Hepatocyte (in vitro differentiated cells): Measurements from ENCODE around the gene TMEM165. TPM values are rescaled to one million over a fixed set of nuclear protein-coding genes. Genes with fewer than 3 reads are reported as not detected.

Experiments
- DNase-seq: peaks from one replicate; pipeline ENCODE4 v3.0.0-alpha.2; 2016; ENCODE audit warnings: low spot score
- H2AFZ ChIP-seq: fragments of 200-600 bp; sonication (generic); 2 replicates; pipeline ENCODE4 v1.6.0; 2016; ENCODE audit warnings: antibody characterized with exemption, mild to moderate bottlenecking
- H3K27ac ChIP-seq: fragments of 200-600 bp; sonication (generic); 2 replicates; pipeline ENCODE4 v1.5.1; 2016; ENCODE audit warnings: mild to moderate bottlenecking
- H3K27me3 ChIP-seq: fragments of 200-600 bp; sonication (generic); 2 replicates; pipeline ENCODE4 v1.6.1; 2016
- H3K36me3 ChIP-seq: fragments of 200-600 bp; sonication (generic); replicated peaks from 2 replicates; pipeline ENCODE4 v1.5.1; 2016; ENCODE audit warnings: low read depth; ENCODE audit not compliant: insufficient read depth
- H3K4me1 ChIP-seq: fragments of 200-600 bp; sonication (generic); 2 replicates; pipeline ENCODE4 v1.5.1; 2016; ENCODE audit warnings: mild to moderate bottlenecking, moderate library complexity; ENCODE audit not compliant: insufficient read depth
- H3K4me2 ChIP-seq: fragments of 200-600 bp; sonication (generic); 2 replicates; pipeline ENCODE4 v1.6.0; 2016
- H3K4me3 ChIP-seq: fragments of 200-600 bp; sonication (generic); 2 replicates; pipeline ENCODE4 v1.5.1; 2016; ENCODE audit warnings: mild to moderate bottlenecking
- H3K79me2 ChIP-seq: fragments of 200-600 bp; sonication (generic); 2 replicates; pipeline ENCODE4 v1.6.0; 2017; ENCODE audit warnings: mild to moderate bottlenecking
- H3K9me2 ChIP-seq: fragments of 200-600 bp; sonication (generic); replicated peaks from 2 replicates; pipeline ENCODE4 v1.6.0; 2017; ENCODE audit warnings: mild to moderate bottlenecking; ENCODE audit not compliant: insufficient read depth
- H3K9me3 ChIP-seq: fragments of 200-600 bp; sonication (generic); 2 replicates; pipeline ENCODE4 v1.5.1; 2016; ENCODE audit warnings: low read depth, mild to moderate bottlenecking
- H4K20me1 ChIP-seq: fragments of 200-600 bp; sonication (generic); 2 replicates; pipeline ENCODE4 v1.6.0; 2016; ENCODE audit warnings: mild to moderate bottlenecking; ENCODE audit not compliant: insufficient read depth, poor library complexity, severe bottlenecking
- EZH2 ChIP-seq: fragments of 200-600 bp; sonication (generic); IDR thresholded peaks from 2 replicates; pipeline ENCODE4 v1.6.1; 2016; ENCODE audit warnings: antibody characterized with exemption, mild to moderate bottlenecking, borderline replicate concordance
- EZH2phosphoT487 ChIP-seq: fragments of 200-600 bp; sonication (generic); IDR thresholded peaks from one replicate; pipeline ENCODE4 v1.6.1; 2018; ENCODE audit warnings: antibody characterized with exemption, mild to moderate bottlenecking, low read depth, moderate library complexity; ENCODE audit not compliant: unreplicated experiment, severe bottlenecking
- WGBS: methylation state at CpG from one replicate; pipeline ENCODE4 v1.1.6; 2016; ENCODE audit warnings: low lambda C conversion rate; ENCODE audit errors: missing lambda C conversion rate; 5-methylcytosine and 5-hydroxymethylcytosine counted together
- polyA plus RNA-seq: library from polyadenylated mRNA; unstranded; fragments of >200 nt; fragmentation: Nextera tagmentation; extraction: Ambion mirVana; gene quantifications from 2 replicates; pipeline ENCODE4 v1.2.1, GENCODE V29; 2016
- total RNA-seq: library from RNA; depleted of rRNA; stranded (reverse); fragments of >200 nt; gene quantifications from 2 replicates; pipeline ENCODE4 v1.2.3, GENCODE V29; 2014
- TF ChIP-seq, protein P1 (sequence below): fragments of 200-600 bp; sonication (generic); IDR thresholded peaks from 2 replicates; pipeline ENCODE4 v1.5.1; 2016; ENCODE audit warnings: antibody characterized with exemption, mild to moderate bottlenecking; ENCODE audit not compliant: poor library complexity

The TMEM165 gene
- total and polyA plus RNA-seq, 2 experiments from 2014 or later = 152 to 160 TPM

DNA sequence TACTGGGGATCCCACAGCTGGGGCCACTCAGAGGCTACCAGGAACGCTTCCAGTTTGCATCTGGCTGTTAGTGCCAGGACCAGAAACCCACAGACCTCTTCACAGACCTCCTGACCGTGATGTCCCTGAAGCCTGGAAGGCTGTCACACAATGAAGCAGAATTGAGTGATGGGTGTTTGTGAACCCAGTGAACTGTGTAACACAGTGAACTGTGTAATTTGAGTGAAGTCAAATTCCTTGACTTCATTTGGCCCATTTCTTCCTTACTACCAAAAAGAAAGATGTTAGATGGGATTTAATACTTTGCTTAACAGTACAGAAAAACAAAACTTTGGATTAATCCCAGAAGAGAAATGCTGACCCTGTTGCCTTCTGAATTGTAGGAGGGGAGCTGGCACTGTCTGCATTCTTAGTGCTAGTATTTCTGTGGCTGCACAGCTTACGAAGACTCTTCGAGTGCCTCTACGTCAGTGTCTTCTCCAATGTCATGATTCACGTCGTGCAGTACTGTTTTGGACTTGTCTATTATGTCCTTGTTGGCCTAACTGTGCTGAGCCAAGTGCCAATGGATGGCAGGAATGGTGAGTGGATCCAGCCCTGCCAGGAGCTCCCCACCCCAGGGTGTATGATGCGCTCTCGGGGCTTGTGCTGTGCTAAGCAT lies 31.9 kb upstream of the TMEM165 start:
- no peak for DNase-seq
- no peaks in the 10 kb centered on the region for H3K9me2 ChIP-seq
- WGBS = 95% methylated on average over 9 of the region's 9 CpGs
- no peak overlapping the region for H3K27ac ChIP-seq
- no peaks in the 10 kb centered on the region for H3K79me2 ChIP-seq
- peaks cover 8% of the 10 kb centered on the region for H3K4me1 ChIP-seq
- H4K20me1 ChIP-seq = no peaks in the 10 kb centered on the region
- no peaks in the 10 kb centered on the region for H3K27me3 ChIP-seq
- no peak overlapping the region for H2AFZ ChIP-seq
- TF ChIP-seq EZH2phosphoT487 = no peak
- H3K4me3 ChIP-seq = no peak overlapping the region
- no peaks in the 10 kb centered on the region for H3K9me3 ChIP-seq
- no peak overlapping the region for H3K4me2 ChIP-seq
- no peaks in the 10 kb centered on the region for H3K36me3 ChIP-seq

DNA sequence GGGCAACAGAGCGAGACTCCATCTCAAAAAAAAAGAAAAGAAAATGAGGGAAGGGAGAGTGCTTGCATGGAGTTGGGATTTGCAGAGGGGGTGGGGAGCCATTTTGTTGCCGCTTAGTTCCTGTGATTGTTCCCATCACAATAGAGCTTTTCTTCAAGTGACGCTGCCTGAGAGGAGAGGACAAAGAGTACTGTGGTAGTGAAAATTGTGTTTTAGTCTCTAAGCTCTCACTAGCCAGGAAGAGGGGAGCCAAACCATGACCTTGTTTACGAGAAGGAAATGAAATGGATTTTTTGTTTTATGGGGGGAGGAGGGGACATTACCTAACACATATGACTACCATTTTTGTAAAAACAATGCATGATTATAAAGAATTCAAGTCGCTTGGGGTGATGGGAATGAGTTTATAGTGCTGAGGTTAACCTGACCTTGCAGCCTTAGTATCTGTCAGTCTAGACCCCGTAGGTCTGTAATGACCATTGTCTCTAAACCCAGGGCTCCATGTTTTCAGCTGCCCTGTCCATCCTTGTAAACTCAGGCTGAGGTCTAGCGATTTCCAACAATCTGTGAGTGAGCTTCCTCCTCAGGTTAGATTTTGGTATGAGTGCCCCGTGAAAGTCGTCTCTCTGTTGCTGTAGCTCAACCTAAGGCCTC lies 30.9 kb upstream of the TMEM165 start:
- TF ChIP-seq EZH2phosphoT487 = no peak
- TF ChIP-seq EZH2 = no peak
- TF ChIP-seq, protein P1, sequence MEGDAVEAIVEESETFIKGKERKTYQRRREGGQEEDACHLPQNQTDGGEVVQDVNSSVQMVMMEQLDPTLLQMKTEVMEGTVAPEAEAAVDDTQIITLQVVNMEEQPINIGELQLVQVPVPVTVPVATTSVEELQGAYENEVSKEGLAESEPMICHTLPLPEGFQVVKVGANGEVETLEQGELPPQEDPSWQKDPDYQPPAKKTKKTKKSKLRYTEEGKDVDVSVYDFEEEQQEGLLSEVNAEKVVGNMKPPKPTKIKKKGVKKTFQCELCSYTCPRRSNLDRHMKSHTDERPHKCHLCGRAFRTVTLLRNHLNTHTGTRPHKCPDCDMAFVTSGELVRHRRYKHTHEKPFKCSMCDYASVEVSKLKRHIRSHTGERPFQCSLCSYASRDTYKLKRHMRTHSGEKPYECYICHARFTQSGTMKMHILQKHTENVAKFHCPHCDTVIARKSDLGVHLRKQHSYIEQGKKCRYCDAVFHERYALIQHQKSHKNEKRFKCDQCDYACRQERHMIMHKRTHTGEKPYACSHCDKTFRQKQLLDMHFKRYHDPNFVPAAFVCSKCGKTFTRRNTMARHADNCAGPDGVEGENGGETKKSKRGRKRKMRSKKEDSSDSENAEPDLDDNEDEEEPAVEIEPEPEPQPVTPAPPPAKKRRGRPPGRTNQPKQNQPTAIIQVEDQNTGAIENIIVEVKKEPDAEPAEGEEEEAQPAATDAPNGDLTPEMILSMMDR = no peak
- 91% methylated on average over 9 of the region's 9 CpGs for WGBS
- no peak overlapping the region for H2AFZ ChIP-seq
- H3K9me3 ChIP-seq = no peaks in the 10 kb centered on the region
- peaks cover 8% of the 10 kb centered on the region for H3K4me1 ChIP-seq
- H3K79me2 ChIP-seq = no peaks in the 10 kb centered on the region
- no peaks in the 10 kb centered on the region for H4K20me1 ChIP-seq
- no peak overlapping the region for H3K27ac ChIP-seq
- no peak for DNase-seq
- no peak overlapping the region for H3K4me3 ChIP-seq
- no peaks in the 10 kb centered on the region for H3K36me3 ChIP-seq
- H3K4me2 ChIP-seq = no peak overlapping the region
- no peaks in the 10 kb centered on the region for H3K9me2 ChIP-seq
- H3K27me3 ChIP-seq = no peaks in the 10 kb centered on the region

DNA sequence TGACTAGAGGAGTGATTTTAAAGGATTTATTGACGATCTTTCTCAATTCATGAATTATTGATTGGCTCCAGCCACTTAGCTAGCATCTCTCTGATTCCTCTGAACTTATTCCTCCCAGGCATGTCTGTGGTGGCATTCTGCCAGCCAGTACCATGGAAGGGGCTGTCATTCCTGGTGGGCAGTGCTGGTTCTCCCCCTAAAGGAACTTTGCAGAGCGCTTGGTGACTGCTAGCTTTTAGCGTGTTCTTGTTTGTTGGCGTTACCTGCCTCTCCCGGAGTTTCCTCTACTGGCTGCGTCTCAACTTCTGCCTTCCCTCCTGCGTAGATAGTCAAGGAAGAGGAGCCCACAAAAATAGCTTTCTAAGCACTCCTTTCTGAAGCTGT lies 30.4 kb upstream of the TMEM165 start:
- Histone ChIP-seq H3K79me2 (no peaks in the 10 kb centered on the region), H3K9me3 (no peaks in the 10 kb centered on the region), H3K27me3 (no peaks in the 10 kb centered on the region), H3K4me1 (peaks cover 8% of the 10 kb centered on the region), H3K36me3 (no peaks in the 10 kb centered on the region), H3K9me2 (no peaks in the 10 kb centered on the region), H4K20me1 (no peaks in the 10 kb centered on the region), H3K27ac (no peak overlapping the region), H2AFZ (no peak overlapping the region), H3K4me2 (no peak overlapping the region), H3K4me3 (no peak overlapping the region)
- WGBS = 96% methylated on average over 7 of the region's 7 CpGs
- TF ChIP-seq, protein P1 = no peak
- TF ChIP-seq EZH2 (no peak), EZH2phosphoT487 (no peak)
- DNase-seq = no peak

DNA sequence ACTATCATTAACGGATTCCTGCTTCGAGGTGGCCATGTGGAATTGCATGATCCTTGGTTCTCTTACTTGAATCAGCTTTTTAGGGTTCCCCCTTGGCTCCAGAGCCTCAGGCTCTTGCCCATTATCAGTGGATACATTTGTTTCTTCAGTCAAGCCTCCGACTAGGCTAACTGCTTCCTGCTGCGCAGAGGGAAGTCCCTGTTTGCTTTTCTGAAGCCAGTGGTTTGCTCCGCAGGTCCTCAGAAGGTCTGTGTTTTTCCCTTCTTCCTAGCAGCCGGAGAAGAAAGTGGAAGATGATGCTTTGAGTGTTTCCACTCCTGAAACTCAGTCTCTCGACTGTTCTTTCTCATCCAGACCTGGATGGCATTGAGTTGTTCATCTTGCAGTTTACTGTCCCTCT lies 29.1 kb upstream of the TMEM165 start:
- no peaks in the 10 kb centered on the region for H3K9me2 ChIP-seq
- TF ChIP-seq EZH2phosphoT487 (no peak), EZH2 (no peak)
- TF ChIP-seq, protein P1 = no peak
- H3K27ac ChIP-seq = peak overlapping the region; percentile 78
- H3K27me3 ChIP-seq = no peaks in the 10 kb centered on the region
- no peaks in the 10 kb centered on the region for H3K79me2 ChIP-seq
- no peak for DNase-seq
- no peaks in the 10 kb centered on the region for H3K36me3 ChIP-seq
- peak overlapping the region; percentile 65 for H3K4me2 ChIP-seq
- H3K9me3 ChIP-seq = no peaks in the 10 kb centered on the region
- WGBS = 75% methylated on average over 7 of the region's 7 CpGs
- H3K4me3 ChIP-seq = no peak overlapping the region
- peak overlapping the region; percentile 27 for H2AFZ ChIP-seq
- H4K20me1 ChIP-seq = no peaks in the 10 kb centered on the region
- peaks cover 8% of the 10 kb centered on the region for H3K4me1 ChIP-seq
